GM13977 (cell line): ENCODE results near the gene COL6A1.

Source experiments
- DNase-seq: peaks from one replicate; pipeline ENCODE4 v3.0.0; 2012; ENCODE audit warnings: low spot score
- in situ Hi-C: fragments of 300-500 bp; cut with MboI; formaldehyde crosslinking; loops from one replicate; pipeline ENCODE4 v1.12.0; 2022; ENCODE audit warnings: low sequenced_read_pairs, low pct_unique_long_range_greater_than_20kb, mixed read lengths, inconsistent platforms; ENCODE audit not compliant: unreplicated experiment
- TF ChIP-seq, protein P1 (sequence below): IDR thresholded peaks from 2 replicates; pipeline ENCODE4 v1.5.1; 2012; ENCODE audit warnings: mild to moderate bottlenecking, control low read depth; ENCODE audit not compliant: insufficient read depth; ENCODE audit errors: extremely low read depth, missing control alignments

Gene COL6A1

DNA sequence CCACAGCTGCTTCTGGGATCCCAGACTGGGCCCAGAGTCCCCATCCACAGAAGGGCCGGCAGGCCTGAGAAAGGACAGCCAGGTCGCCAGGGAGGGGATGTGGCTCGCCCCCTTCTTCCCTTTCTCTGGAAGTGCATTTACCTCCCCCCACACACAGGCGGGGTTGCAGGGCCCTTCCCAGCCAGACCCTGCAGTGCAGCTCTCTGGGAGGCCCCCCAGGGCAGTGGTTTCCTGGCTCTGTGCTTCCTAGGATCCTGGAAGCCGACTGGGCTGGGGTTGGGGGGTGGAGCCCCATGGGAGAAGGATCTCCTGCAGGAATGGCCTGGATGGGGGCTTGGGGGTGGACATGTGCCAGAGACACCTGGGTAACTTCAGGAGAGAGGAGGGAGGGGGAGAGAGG, 4.2 kb upstream of the COL6A1 start:
- in situ Hi-C loops, result no loop called here
- TF ChIP-seq, protein P1, sequence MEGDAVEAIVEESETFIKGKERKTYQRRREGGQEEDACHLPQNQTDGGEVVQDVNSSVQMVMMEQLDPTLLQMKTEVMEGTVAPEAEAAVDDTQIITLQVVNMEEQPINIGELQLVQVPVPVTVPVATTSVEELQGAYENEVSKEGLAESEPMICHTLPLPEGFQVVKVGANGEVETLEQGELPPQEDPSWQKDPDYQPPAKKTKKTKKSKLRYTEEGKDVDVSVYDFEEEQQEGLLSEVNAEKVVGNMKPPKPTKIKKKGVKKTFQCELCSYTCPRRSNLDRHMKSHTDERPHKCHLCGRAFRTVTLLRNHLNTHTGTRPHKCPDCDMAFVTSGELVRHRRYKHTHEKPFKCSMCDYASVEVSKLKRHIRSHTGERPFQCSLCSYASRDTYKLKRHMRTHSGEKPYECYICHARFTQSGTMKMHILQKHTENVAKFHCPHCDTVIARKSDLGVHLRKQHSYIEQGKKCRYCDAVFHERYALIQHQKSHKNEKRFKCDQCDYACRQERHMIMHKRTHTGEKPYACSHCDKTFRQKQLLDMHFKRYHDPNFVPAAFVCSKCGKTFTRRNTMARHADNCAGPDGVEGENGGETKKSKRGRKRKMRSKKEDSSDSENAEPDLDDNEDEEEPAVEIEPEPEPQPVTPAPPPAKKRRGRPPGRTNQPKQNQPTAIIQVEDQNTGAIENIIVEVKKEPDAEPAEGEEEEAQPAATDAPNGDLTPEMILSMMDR, result no peak
- no peak for DNase-seq

- TF ChIP-seq, protein P1, result no peak
- in situ Hi-C loops, result no loop called here
- DNase-seq, result no peak
Observed at GRCh38 chr21:45979141-45979631, 2.4 kb upstream of the COL6A1 start.

DNA sequence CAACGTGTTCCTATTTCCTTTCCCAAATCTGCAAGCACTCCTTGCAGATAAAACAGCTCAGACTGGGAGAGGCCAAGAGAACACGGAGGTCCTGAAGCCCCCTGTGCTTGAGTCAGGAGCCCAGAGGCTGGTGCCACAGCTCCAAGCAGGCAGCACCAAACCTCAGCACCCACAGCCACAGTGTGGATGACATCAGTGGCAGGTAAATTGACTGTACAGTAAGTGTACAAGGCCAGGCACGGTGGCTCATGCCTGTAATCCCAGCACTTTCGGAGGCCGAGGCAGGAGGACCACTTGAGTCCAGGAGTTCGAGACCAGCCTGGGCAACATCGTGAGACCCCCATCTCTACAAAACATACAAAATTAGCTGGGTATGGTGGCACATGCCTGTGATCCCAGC, 1.9 kb upstream of the COL6A1 start:
- in situ Hi-C loops, result no loop called here
- no peak for DNase-seq
- TF ChIP-seq, protein P1, result no peak

GRCh38 chr21:45980271-45980670, 1.3 kb upstream of the COL6A1 start:
- no peak for DNase-seq
- TF ChIP-seq, protein P1, result no peak
- in situ Hi-C loops, result no loop called here

DNA sequence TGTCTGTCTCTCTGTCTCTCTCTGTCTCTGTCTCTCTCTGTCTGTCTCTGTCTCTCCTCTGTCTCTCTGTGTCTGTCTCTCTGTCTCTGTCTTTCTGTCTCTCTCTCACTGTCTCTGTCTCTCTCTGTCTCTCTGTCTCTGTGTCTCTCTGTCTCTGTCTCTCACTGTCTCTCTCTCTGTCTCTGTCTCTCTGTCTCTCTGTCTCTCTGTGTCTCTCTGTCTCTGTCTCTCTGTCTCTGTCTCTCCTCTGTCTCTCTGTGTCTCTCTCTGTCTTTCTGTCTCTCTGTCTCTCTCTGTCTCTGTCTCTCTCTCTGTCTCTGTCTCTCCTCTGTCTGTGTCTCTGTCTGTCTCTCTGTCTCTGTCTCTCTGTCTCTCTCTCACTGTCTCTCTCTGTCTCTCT, 873 bp upstream of the COL6A1 start:
- DNase-seq, result no peak
- TF ChIP-seq, protein P1, result no peak
- in situ Hi-C loops, result no loop called here

DNA sequence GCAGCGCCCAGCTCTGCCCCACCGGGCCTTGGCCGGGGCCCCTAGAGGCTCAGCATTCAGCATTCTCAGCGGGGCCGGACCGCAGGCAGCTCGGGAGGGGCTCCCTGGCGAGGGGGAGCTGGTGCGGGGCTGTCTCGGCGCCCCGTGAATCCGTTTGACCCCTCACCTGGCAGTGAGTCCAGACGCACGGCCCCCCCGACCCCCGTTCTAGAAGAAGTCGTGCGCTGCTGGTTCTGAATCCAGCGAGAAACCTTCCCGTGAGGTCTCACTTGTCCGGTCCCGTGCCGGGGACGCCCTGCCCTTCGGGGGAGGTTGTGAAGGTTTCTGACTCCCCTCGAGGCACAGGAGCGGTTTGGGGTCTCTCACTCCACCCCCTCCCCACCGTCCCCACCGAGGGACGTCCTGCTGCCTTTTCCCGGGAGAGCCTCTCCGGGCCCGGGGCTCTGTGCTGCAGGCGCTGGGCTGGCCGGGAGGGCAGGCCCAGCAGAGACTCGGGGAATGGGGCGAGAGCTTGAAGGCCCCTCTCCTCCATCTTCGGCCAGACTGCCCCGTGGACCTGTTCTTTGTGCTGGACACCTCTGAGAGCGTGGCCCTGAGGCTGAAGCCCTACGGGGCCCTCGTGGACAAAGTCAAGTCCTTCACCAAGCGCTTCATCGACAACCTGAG, 655 bp downstream of the COL6A1 start:
- in situ Hi-C loops, result no loop called here
- DNase-seq, result no peak
- TF ChIP-seq, protein P1, result no peak
